Stimulated activated CD4-positive, alpha-beta T cell treated with anti-CD3 and anti-CD28 coated beads, Interleukin-15, amount 100 ng/mL, for 1 hour (primary cell): ENCODE results near the gene CMIP.

Experiments used
- DNase-seq, 2 donors: peaks; one replicate each; pipeline ENCODE4 v3.0.0-alpha.2; 2020; ENCODE audit warnings: low read depth in 1 of 2, low spot score in 1 of 2

Gene CMIP

DNA sequence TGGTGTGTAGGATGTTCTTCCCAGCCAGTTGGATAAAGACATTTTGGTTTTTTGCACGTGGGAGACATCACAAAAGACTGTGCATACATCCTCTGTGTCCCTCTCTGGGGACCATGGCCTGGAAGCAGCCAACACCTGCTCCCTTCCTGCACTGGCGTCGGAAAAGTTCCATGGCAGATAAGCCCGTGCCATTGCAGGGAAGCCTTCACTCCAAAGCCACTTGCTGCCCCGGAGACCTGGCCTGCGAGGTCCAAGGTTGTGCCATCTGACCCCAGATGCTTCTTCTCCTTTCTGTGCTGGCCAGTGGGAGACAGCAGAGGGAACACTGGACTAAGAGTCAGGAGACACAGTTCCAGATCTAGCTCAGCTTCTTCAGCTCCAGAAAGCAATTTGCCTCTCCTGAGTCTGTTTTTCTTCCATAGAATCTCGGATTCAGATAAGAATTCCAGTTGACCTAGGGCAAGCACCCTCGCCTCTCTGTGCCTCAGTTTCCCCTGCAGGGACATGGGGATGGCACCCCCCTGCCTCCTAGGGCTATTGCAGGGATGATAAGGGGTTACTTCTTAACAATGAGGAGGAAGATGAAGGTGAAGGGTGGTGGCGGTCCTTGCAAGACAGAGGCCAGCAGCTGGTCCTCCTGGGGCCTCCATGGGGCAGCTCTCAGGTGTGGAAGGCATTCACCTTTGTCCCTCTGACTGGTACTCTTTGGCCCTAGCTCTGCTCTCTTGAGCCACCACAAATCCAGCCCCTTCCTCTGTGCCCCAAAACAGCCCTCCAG lies 134.2 kb downstream of the CMIP start:
- no peak for DNase-seq

DNA sequence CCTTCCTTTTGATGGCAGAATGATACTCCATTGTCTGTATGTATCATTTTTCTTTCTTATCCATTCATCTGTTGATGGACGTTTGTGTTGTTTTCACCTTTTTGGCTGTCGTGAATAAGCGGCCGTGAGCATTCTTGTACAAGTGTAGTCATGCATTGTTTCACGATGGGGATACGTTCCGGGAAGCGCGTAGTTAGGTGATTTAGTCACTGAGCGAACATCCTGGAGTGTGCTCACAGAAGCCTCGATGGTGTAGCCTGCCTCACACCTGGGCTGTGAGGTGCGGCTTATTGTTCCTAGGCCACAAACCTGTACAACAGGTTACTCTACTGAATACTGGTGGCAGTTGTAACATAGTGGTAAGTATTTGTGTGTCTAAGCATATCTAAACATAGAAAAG lies 136.5 kb downstream of the CMIP start:
- DNase-seq = no peak

DNA sequence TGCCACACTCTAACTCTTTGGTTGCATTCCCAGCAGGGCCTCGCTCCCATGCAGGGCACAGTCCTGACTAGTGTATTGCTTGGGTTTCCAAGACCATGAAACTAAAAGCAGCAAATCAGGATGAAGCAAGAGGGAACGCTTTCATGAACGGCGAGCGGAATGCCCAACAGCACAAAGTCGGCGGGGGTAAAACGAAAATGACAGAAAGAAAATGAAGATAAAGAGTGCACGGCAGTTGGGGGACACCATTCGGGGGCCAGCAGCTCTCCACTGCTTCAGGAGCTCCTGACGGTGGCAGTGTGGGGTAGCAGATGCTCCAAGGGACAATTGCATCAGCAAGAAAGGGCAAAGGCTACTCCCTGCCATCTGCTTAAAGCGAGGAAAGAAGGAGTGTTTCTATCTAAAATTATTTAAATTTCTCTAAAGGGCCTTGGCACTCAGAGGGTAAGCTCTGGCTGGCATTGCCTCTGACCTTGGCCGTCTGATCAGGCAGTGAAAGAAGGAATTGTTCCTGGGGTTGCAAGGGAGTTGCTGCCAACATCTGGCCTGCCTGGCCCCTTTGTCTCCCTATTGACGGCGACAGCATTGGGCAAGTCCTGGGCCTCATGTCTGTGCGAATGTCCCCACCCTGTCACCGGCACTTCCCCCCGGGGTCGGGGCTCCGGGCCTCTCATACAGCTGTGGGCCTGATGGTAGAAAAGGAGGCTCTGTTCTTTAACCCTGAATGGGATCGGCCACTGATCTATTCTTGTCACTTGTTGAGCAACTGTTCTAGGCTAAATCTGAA lies 138.2 kb downstream of the CMIP start:
- DNase-seq = no peak

DNA sequence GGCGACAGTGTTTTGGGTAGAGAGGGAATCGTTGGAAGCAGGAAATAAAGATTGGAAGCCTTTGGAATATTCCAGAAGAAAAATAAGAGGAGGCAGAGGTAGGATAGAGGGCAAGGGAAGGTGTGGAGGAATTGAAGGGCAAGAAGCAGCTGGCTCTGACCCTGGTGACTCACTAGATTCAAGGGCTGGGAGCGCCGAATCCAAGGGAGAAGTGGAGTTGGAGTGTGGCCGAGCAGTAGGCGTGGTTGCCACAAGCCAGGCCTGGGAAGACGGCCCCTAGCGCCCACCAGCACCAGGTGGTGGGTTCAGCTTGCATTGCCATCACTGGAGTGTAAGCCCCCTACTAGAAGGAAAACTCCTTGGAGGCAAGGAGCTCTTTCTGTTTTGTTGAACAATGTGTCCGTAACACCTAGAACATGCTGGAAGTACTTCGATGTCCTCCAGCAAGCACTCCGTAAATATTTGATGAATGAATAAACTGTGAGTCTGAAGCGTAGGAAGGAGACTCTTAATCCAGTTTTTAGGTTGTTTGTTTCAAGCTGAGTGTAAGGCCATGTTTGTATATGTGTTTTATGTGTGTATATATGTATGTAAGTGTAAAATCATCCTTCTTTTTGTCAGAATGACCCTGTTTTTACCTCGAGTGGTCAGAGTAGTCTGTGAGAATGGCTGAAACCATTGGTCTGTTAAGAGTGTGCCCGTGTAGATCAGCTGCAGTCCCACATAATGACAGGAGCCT lies 139.5 kb downstream of the CMIP start:
- no peak for DNase-seq

DNA sequence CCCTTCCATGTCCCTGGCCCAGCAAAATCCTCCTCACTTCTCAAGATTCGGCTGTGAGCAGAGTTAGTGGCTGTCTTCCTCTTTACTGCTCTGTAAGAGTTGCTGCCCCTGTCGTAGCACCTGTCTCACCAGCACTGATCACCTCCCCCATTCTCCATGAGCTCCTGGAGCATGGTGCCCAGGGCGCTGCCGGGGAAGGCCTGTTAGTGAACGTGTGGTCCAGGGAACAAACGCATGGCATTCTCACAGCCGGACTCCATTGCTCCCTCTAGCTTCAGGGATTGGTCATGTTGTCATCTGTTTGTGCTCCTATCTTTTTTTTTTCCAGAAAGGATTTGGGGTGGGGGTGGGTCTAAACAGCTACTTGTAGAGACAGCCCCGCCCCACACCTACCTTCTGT lies 141.2 kb downstream of the CMIP start:
- DNase-seq = no peak

DNA sequence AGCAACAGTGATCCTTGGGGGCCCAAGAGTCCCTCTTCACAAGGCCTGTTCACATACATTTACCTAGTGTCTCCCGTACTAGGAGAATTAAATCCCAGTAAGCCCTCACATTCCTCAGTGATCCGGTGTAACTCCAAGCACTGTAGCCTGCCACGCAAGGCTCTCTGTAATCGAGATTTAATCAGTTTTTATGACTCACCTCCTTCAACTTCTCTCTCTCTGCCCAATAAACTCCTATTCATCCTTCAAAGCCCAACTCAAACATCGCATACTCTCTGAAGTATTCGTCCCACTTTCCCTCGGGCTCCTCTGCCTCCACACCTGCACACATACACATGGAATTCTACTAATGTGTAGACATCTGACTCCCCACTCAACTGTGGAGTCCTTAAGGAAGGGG lies 141.8 kb downstream of the CMIP start:
- no peak for DNase-seq

DNA sequence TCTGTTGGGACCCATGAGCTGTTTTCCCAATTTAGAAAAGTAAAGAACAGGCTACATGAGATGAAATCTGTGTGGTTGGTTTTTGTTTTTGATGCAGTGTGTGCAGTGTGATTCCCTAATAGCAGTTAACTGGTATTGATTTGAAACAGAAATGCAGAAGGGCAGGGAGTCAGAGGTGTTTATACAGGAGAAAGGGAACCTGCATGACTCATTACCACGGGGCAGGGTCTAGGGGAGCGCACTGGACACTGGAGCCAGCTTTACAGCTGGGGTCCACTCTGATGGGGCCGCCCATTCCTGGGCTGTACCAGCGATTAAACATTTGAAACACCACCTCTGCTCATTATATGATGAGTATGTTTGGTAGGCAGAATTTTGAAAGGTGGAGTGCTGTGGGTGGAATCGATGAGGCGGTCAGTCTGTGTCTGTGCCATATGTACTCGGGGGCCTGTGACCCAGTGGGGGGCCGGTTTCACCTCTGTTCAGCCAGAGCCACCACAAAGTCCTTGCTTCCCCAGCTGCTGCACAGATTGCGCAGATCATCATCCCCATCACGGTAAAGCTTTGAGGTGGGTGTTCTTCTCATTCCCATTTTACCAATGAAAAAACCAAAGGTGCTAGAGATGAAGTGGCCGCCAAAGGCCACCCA lies 142.5 kb downstream of the CMIP start:
- no peak for DNase-seq

DNA sequence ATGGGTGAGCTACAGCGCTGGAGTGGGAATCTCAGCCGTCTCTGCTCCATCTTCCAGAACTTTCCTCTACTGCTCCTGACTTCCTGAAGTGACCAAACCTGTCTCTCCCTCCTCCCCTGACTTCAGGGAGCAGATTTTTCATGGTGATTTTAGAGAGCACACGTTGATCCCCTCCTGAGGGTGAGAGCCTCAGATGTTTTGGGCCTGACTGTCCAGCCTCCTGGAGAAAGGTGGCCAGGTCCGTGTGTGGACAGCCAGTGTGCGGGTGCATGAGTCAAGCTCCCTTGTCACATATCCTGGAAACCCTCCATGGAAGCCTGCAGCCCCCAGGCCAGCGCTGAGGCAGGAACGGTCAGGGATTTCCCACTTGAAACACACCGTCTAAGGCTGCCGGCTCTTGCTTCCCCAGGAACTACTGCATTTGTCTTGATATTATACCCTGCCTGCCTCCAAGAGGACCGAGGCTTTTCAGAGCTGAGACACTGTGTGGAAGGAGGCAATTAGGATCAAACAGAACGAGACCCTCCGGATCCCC lies 143.1 kb downstream of the CMIP start:
- DNase-seq = no peak

DNA sequence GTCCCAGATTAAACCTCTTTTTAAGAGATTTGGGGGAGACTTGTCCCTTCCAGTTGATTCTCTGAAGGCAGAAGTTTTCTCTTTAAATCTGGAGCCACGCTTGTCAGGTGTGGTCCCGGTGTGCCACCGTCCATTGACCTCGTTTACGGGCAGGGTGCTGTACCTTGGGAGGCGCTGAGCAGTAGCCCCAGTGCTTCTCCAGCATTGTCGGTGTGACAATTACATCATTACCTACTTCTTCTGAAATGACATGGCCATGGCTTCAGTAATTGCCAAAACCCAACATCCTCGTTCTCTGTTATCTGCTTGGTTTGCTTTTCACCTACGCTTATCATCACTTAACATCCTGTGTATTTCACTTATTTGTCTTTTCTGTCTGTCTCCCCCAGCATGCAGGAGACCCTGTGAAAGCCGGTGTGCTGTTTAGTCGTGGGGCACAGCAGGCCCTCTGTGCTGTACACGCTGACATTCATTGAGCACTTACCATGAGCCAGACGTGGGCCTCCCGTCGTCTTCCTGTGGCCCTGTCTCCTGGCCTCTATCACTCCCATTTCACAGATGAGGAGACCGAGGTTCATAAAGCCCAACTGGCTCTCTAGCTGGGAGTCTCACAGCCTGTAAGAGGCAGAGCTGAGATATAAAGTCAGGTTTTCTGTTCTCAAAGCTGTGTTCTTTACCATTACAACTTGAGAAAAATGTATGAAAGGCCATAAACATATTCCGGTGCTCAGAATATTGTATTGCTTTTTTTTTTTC lies 143.9 kb downstream of the CMIP start:
- no peak for DNase-seq

DNA sequence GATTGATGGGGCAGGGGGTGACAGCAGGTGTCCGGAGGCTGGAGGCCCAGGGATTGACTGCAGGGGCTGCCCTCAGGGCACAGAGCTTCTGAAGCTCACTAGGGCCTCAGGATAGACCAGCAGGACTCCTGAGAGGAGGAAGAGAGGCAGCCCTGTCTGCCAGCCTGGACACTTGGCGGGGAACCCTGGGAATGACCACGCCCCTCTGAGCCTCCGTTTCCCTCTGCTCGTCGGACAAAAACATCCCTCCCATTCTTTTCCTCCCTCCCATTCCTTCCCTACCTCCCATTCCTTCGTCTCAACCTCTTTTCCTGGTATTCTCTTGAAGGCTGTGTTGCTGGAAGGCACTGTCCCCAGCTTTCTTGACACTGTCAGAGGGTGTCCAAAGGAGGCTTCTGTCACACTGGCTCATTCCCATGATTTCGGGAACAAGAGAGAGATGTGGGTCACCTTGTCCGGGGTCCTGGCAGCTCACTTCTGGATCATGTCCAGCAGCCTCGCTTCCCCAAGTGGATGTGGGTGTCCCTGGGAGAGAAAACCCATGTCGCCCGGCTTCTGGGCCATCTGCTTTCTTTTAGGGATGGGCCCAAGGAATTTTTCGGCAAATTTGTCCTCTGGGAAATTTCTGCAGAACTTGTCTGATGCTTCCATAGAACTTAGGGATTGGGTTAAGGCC lies 145.5 kb downstream of the CMIP start:
- DNase-seq = no peak

DNA sequence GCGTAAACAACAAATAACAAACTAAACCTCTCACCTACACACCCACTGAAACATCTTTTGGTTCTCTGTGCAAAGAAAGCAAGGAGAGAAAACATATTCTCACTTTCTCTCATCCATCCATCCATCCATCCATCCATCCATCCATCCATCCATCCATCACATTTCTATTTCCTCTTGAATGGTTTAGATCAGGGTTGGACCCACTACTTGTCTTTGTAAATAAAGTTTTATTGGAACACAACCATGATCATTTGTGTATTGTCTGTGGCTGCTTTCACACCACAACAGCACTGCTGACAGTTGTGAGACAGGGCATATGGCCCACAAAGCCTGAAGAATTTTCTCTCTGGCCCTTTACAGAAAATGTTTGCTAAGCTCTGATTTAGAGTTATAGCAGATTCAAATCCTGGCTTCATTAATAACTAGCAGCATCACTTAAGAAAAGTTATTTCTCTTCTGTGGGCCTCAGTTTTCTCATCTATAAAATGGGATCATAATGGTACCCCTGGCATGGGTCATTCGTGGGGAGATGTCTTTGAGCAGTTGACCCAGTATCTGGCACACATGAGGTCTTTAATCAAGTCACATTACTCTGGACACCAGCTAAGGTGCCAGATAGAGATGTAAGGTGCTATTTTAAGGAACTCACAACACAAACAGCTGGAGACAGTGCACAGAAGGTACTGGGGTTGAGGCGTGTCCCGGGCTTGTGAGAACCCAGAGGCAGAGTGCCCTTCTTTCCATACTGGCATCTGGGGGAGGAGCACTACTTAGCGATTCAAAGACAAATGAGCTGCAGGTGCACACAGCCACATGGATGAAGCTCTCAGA lies 146.3 kb downstream of the CMIP start:
- no peak for DNase-seq

DNA sequence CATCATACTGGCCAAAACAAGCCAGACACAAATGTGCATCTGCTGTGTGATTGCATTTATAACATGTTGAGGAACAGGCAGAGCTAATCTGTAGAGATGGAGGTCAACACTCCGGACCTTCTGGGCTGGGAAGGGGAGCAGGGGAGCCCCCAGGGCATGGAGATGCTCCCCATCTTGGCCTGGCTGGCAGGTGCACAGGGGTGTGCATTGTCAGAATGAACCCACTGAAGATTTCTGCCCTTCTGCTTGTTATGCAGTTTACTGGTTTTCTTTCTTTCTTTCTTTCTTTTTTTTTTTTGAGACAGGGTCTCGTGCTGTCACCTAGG lies 146.9 kb downstream of the CMIP start:
- no peak for DNase-seq

DNA sequence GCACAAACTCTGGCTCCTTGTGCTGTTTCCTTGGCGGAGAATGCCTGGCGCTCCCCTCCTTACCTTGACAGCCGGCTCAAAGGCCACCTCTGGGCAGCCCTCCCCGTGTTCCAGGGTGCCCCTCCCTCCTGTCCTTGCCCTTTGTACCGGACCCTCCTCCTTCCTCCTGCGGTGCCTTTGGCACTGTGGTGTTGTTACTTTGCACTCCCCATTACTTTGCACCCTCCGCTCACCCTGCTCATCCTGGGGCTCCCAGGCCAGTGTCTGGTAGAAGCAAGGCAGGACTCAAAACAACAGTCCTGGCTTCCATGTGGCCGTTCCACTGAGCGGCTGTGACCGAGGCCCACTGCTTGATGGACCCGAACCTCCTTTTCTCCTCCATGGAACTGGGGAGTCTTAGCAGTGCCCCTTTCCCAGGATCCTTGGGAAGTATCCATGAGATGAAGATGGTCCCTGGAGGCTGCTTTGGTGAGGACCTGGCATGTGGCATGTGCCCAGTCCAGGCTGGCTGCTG lies 147.8 kb downstream of the CMIP start:
- DNase-seq = no peak

DNA sequence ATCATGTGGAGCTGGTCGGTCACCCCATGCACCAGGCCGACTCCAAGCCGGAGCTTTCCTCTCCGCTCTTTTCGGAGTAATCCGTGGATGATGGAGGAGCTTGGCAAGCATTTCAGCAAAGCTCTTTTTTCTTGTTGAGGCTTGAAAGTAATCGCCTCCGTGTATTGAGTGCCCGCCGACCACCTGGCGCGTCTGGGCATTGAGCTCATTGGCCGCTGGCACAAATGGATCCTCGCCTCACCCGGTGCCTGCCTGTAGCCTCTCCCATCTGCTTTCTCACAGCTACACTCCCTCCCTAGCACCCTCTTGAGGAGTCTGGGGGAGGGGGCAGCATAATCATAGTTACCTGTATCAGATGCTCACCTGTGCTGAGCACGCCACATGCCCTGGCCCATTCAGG lies 148.9 kb downstream of the CMIP start:
- DNase-seq = no peak

DNA sequence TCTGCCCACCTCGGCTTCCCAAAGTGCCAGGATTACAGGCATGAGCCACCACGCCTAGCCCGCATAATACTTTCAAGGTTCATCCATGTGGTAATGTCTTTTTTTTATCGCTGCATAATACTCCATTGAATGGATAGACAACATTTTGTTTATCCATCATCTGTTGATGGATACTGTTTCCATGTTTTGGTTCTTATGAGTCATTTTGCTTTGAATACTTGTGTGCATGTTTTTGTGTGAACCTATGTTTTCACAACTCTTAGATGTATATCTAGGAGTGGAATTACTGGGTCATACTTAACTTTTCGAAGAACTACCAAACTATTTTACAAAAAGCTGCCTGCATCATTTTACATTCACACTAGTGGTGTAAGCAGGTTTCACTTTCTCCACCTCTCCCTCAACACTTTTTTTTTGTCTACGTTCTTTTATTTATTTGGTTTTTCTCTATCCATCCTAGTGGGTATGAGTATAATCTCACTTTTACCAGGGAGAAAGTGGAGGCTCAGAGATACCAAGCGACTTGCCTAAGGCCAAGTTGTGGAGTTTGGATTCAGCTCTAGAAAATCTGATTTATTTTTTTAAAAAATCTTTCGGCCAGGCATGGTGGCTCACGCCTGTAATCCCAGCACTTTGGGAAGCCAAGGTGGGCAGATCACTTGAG lies 151.2 kb downstream of the CMIP start:
- no peak for DNase-seq

DNA sequence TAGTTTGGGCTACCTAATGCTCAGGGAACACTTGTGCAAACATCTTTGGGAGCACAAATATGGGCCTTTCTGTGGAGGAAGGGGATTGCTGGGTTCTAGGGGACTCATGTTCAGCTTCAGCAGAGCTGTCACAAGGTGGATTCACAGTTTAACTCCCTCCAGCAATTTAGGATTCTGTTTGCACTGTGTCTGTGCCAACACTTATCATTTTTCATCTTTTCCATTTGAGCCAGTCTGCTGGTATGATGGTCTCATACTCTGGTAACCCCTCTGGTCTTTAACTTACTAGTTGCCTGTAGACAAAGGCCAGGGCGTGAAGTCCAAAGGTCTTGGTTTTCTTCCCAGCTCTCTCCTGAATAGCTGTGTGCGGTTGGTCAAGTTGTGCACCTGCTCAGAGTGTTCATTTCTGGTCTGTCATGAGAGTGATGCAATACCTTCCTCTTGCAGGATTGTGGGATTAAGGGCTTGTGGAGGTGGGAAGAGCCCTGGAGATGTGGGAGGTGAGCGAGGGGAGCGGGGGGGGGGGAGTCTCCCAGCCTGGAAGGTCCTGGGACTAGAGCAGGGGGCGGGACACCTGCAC lies 152.6 kb downstream of the CMIP start:
- no peak for DNase-seq

DNA sequence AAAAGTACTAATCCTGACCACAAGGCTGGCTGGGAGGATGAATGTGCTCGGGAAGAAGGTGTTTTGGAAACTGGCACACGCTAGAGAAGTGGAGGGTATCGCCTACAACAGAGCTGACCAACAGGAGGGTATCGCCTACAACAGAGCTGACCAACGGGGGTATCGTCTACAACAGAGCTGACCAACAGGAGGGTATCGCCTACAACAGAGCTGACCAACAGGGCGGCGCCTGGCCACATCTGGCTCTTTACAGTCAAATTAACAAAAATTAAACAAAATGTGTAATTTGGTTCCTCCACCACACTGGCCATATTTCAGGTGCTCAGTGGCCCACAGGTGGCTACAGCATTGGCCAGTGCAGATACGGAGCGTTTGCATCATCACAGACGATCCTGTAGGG lies 153.5 kb downstream of the CMIP start:
- DNase-seq = no peak
